ENCODE data around the gene LRRFIP1. TPM values are rescaled to one million over a fixed set of nuclear protein-coding genes. Genes with fewer than 3 reads are reported as not detected.

LRRFIP1 gene
- total and polyA plus RNA-seq, 2 of the 13 experiments (the other 11 are each of a cell fraction or from before 2014, with no cell fraction given) = 15.9 to 40.5 TPM

GRCh38 chr2:237601453-237602116 is 25.8 kb upstream of the LRRFIP1 start (continued):
- TF ChIP-seq ZNF543 (CRISPR knock-in tag; IDR thresholded peaks at IDR 0.05) = peak; percentile 75; the same call in 1 of the 2 replicates
- TF ChIP-seq HOXA9 (CRISPR knock-in tag; IDR thresholded peaks at IDR 0.05; ENCODE audit: borderline replicate concordance) = no peak
- TF ChIP-seq IRF1 (CRISPR knock-in tag; IDR thresholded peaks at IDR 0.05; ENCODE audit: low read depth) = no peak
- TF ChIP-seq, protein P1, sequence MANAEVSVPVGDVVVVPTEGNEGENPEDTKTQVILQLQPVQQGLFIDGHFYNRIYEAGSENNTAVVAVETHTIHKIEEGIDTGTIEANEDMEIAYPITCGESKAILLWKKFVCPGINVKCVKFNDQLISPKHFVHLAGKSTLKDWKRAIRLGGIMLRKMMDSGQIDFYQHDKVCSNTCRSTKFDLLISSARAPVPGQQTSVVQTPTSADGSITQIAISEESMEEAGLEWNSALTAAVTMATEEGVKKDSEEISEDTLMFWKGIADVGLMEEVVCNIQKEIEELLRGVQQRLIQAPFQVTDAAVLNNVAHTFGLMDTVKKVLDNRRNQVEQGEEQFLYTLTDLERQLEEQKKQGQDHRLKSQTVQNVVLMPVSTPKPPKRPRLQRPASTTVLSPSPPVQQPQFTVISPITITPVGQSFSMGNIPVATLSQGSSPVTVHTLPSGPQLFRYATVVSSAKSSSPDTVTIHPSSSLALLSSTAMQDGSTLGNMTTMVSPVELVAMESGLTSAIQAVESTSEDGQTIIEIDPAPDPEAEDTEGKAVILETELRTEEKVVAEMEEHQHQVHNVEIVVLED (CRISPR knock-in tag; IDR thresholded peaks at IDR 0.05; ENCODE audit: borderline replicate concordance) = no peak
- no peak for TF ChIP-seq ZNF30 (CRISPR knock-in tag; IDR thresholded peaks at IDR 0.05)
- TF ChIP-seq MLX (CRISPR knock-in tag; IDR thresholded peaks at IDR 0.05) = no peak; the same call in 1 of the 2 replicates
- peak; percentile 81 for TF ChIP-seq BORCS8-MEF2B (CRISPR knock-in tag; IDR thresholded peaks at IDR 0.05)
- peak; percentile 63; the same call in 1 of the 2 replicates for TF ChIP-seq ZNF670 (CRISPR knock-in tag; IDR thresholded peaks at IDR 0.05; ENCODE audit: borderline replicate concordance)
- TF ChIP-seq STAG1 (CRISPR knock-in tag; IDR thresholded peaks at IDR 0.05) = peak; percentile 18; the same call in 1 of the 2 replicates
- TF ChIP-seq ELF1 (CRISPR knock-in tag; IDR thresholded peaks at IDR 0.05) = peak; percentile 59
- TF ChIP-seq POLR2AphosphoS2 (IDR thresholded peaks at IDR 0.05; ENCODE audit: low read depth, low read length) = no peak
- no peak for TF ChIP-seq PAX8 (CRISPR knock-in tag; IDR thresholded peaks at IDR 0.05; ENCODE audit: borderline replicate concordance)
- TF ChIP-seq NFAT5 (CRISPR knock-in tag; IDR thresholded peaks at IDR 0.05) = no peak
- TF ChIP-seq ZNF337 (CRISPR knock-in tag; IDR thresholded peaks at IDR 0.05; ENCODE audit: borderline replicate concordance, low read depth) = no peak
- peak; percentile 60 for TF ChIP-seq POLR2AphosphoS5 (IDR thresholded peaks at IDR 0.05; ENCODE audit: low read depth, low read length)
- no peak for TF ChIP-seq GZF1 (CRISPR knock-in tag; IDR thresholded peaks at IDR 0.05)
- no peak for TF ChIP-seq HOXA5 (CRISPR knock-in tag; IDR thresholded peaks at IDR 0.05)

Data from HepG2 (cell line).